Peyer's patch (tissue), 4 donors: ENCODE results near the gene THAP5. TPM values are rescaled to one million over a fixed set of nuclear protein-coding genes. Genes with fewer than 3 reads are reported as not detected.

ENCODE experiments used
- DNase-seq, 3 donors: peaks; one replicate each; pipeline ENCODE4 v3.0.0-alpha.2; 2017 to 2019
- H3K27ac ChIP-seq, 4 donors: fragments of 200-600 bp; sonication (generic); one replicate each; pipeline ENCODE4 v1.5.1; 2016 to 2019
- H3K27me3 ChIP-seq, 2 donors: fragments of 200-600 bp; sonication (generic); one replicate each; pipeline ENCODE4 v1.5.1; 2019
- H3K36me3 ChIP-seq, 3 donors: fragments of 200-600 bp; sonication (generic); one replicate each; pipeline ENCODE4 v1.5.1; 2016 to 2019
- H3K4me1 ChIP-seq, 4 donors: fragments of 200-600 bp; sonication (generic); one replicate each; pipeline ENCODE4 v1.5.1; 2016 to 2019
- H3K4me3 ChIP-seq, 4 donors: fragments of 200-600 bp; sonication (generic); 1 replicate in 3 of 4; 2 replicates in 1 of 4; pipeline ENCODE4 v1.5.1; 2016 to 2019; ENCODE audit warnings: mild to moderate bottlenecking in 1 of 4
- H3K9me3 ChIP-seq, 4 donors: fragments of 200-600 bp; sonication (generic); one replicate each; pipeline ENCODE4 v1.5.1; 2016 to 2019; ENCODE audit warnings: mild to moderate bottlenecking in 1 of 4
- CTCF ChIP-seq, 6 experiments: fragments of 450-650 bp in 4 of 6; fragments of 200-600 bp in 2 of 6; sonication (generic) in 1 of 6; IDR thresholded peaks; one replicate each; pipeline ENCODE4 v1.5.1; 2017 to 2019; ENCODE audit warnings: antibody characterized with exemption in 6 of 6, mild to moderate bottlenecking in 3 of 6, moderate library complexity in 1 of 6
- POLR2A ChIP-seq, 2 donors: fragments of 450-650 bp; IDR thresholded peaks; one replicate each; pipeline ENCODE4 v1.5.1; 2017; ENCODE audit warnings: antibody characterized with exemption in 2 of 2, mild to moderate bottlenecking in 2 of 2, moderate library complexity in 2 of 2
- total RNA-seq, 4 donors: library from RNA; depleted of rRNA; stranded (reverse); fragments of >200 nt; gene quantifications; one replicate each; pipeline ENCODE4 v1.1.0, GENCODE V29; 2016

The THAP5 gene
- total RNA-seq, 4 donors from 2014 or later = 13.0 to 36.3 (median 20.4) TPM

- no peak for DNase-seq
- H3K4me3 ChIP-seq = no peak overlapping the region
- no peaks in the 10 kb centered on the region for H3K27me3 ChIP-seq
- no peaks in the 10 kb centered on the region for H3K36me3 ChIP-seq
- H3K9me3 ChIP-seq = no peaks in the 10 kb centered on the region
- no peak overlapping the region for H3K27ac ChIP-seq
- TF ChIP-seq CTCF (IDR thresholded peaks at IDR 0.05) = no peak
- no peak for TF ChIP-seq POLR2A (IDR thresholded peaks at IDR 0.05)
- H3K4me1 ChIP-seq = no peaks in the 10 kb centered on the region
These were observed 21.1 kb upstream of the THAP5 start for GRCh38 chr7:108590606-108591005.

GRCh38 chr7:108589874-108590273, 20.4 kb upstream of the THAP5 start:
- no peak for DNase-seq

GRCh38 chr7:108589199-108589598, 19.7 kb upstream of the THAP5 start:
- no peak for TF ChIP-seq CTCF (IDR thresholded peaks at IDR 0.05)
- TF ChIP-seq POLR2A (IDR thresholded peaks at IDR 0.05) = no peak
- DNase-seq = no peak
- Histone ChIP-seq H3K27ac (no peak overlapping the region), H3K4me3 (no peak overlapping the region), H3K9me3 (no peaks in the 10 kb centered on the region), H3K36me3 (no peaks in the 10 kb centered on the region), H3K4me1 (no peaks in the 10 kb centered on the region), H3K27me3 (no peaks in the 10 kb centered on the region)

More at GRCh38 chr7:108589874-108590273, 20.4 kb upstream of the THAP5 start:
- Histone ChIP-seq H3K27me3 (no peaks in the 10 kb centered on the region), H3K36me3 (no peaks in the 10 kb centered on the region), H3K4me1 (no peaks in the 10 kb centered on the region), H3K27ac (no peak overlapping the region), H3K9me3 (no peaks in the 10 kb centered on the region), H3K4me3 (no peak overlapping the region)
- no peak for TF ChIP-seq POLR2A (IDR thresholded peaks at IDR 0.05)
- no peak for TF ChIP-seq CTCF (IDR thresholded peaks at IDR 0.05)

DNA sequence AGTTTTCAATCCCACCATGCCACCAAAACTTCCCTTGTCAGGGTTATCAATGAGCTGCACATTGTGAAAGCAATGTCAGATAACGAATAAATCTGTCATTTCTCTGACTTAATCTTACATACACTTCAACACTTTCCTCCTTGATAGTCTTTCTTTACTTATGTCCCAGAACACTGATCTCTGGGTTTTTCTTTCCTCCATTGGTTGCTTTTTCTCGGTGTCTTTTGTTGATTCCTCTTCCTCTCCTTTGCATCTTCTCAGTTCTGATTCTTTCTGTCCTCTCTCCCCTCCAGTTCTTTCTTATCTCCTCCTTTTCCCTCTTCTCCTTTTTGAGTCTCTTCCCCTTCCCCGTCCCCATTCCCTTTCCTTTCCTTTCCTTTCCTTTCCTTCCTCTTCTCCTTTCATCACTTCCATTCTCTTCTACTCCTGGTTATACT, 16.8 kb upstream of the THAP5 start:
- Histone ChIP-seq H3K36me3 (no peaks in the 10 kb centered on the region), H3K27ac (no peak overlapping the region), H3K4me3 (no peak overlapping the region), H3K9me3 (no peaks in the 10 kb centered on the region), H3K27me3 (no peaks in the 10 kb centered on the region), H3K4me1 (no peaks in the 10 kb centered on the region)
- DNase-seq = no peak
- TF ChIP-seq CTCF (IDR thresholded peaks at IDR 0.05) = no peak
- no peak for TF ChIP-seq POLR2A (IDR thresholded peaks at IDR 0.05)

DNA sequence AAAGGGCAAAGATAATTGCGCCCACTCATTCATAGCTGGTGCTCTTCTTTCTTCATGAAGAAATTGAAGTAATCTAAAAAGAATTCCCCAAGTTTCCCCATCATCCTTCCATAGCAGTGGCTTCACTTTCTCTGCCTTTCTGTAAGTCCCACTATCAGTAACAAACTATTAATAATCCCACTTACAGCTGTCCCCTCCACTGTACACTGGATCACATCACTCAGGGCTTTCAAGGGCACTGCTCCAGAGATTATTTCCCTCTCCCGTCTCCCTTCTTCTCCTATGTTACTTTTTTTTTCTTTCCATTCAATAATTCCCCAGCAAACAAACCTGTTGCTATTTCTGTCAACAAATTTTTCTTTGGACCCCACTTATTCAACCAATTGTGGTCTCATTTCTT, 16.3 kb upstream of the THAP5 start:
- Histone ChIP-seq H3K9me3 (no peaks in the 10 kb centered on the region), H3K4me1 (no peaks in the 10 kb centered on the region), H3K36me3 (no peaks in the 10 kb centered on the region), H3K27me3 (no peaks in the 10 kb centered on the region), H3K27ac (no peak overlapping the region), H3K4me3 (no peak overlapping the region)
- TF ChIP-seq POLR2A (IDR thresholded peaks at IDR 0.05) = no peak
- TF ChIP-seq CTCF (IDR thresholded peaks at IDR 0.05) = no peak
- no peak for DNase-seq

DNA sequence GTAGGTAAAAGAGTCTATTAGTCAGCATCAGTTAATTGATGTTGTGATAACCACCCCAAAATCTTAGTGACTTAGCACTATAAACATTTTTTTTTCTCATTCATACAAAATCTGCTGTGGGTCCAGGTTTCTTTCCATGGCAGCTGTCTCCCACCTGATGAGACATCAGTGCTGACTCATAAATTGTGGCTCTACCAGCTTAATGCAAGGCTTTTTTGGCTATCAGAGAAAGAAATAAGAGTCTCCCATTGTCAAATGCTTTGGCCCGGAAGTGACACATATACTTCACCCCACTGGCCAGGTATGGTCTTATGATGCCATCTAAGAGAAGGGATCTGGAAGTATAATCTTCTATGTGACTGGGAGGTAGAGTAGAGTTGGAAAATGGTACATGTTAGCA, 14.7 kb upstream of the THAP5 start:
- Histone ChIP-seq H3K4me1 (no peaks in the 10 kb centered on the region), H3K27me3 (no peaks in the 10 kb centered on the region), H3K27ac (no peak overlapping the region), H3K4me3 (no peak overlapping the region), H3K9me3 (no peaks in the 10 kb centered on the region), H3K36me3 (peaks cover 0 to 5% (median 0%) of the 10 kb centered on the region in 3 donors)
- DNase-seq = no peak
- TF ChIP-seq POLR2A (IDR thresholded peaks at IDR 0.05) = no peak
- no peak for TF ChIP-seq CTCF (IDR thresholded peaks at IDR 0.05)
